ENCODE measurements around the gene NEDD4.

NEDD4 gene

GRCh38 chr15:55965091-55965490 lies 28.3 kb downstream of the NEDD4 start:
- Histone ChIP-seq H4K8ac (ENCODE audit: low read length) (no peak overlapping the region), H2AFZ (ENCODE audit: low read depth, low read length) (no peak overlapping the region), H3K27me3 (ENCODE audit: control insufficient read depth in 1 of 2, insufficient read depth in 1 of 2, low read length in 2 of 2) (no peaks in the 10 kb centered on the region), H2BK120ac (ENCODE audit: low read depth, low read length) (no peak overlapping the region), H2BK15ac (ENCODE audit: low read depth, poor library complexity, severe bottlenecking) (no peak overlapping the region), H3K4ac (ENCODE audit: low read depth in 1 of 2, low read length in 2 of 2) (no peak overlapping the region), H3K23ac (ENCODE audit: low read length in 2 of 2) (no peak overlapping the region), H4K91ac (ENCODE audit: low read length) (no peak overlapping the region), H3K79me1 (replicated peaks; ENCODE audit: low read length, poor library complexity, severe bottlenecking) (peaks cover 17% of the 10 kb centered on the region), H3K9me3 (ENCODE audit: control insufficient read depth, low read length) (no peaks in the 10 kb centered on the region), H3K14ac (ENCODE audit: low read length in 2 of 2) (no peak overlapping the region), H2BK12ac (ENCODE audit: low read length in 2 of 2) (no peak overlapping the region), H3K27ac (ENCODE audit: low read length, poor library complexity, severe bottlenecking) (no peak overlapping the region), H3K36me3 (ENCODE audit: control insufficient read depth in 1 of 2, insufficient read depth in 2 of 2, low read depth in 1 of 2, low read length in 2 of 2) (peaks cover 0 to 18% of the 10 kb centered on the region in 2 experiments), H3K4me2 (ENCODE audit: low read length, poor library complexity, severe bottlenecking) (no peak overlapping the region), H3K9ac (ENCODE audit: low read length) (no peak overlapping the region), H2AK5ac (ENCODE audit: low read length, severe bottlenecking) (no peak overlapping the region), H3K18ac (ENCODE audit: low read depth in 1 of 2, low read length in 2 of 2) (no peak overlapping the region), H3K4me3 (ENCODE audit: insufficient read depth in 1 of 2, low read depth in 1 of 2, low read length in 2 of 2) (no peak overlapping the region), H2BK5ac (ENCODE audit: low read depth, low read length, poor library complexity, severe bottlenecking) (no peak overlapping the region), H3K4me1 (ENCODE audit: control insufficient read depth, insufficient read depth, low read depth, low read length) (no peaks in the 10 kb centered on the region)
- WGBS, result 89% methylated on average over 3 of the region's 3 CpGs
- DNase-seq, result no peak

- 92% methylated on average over 2 of the region's 2 CpGs for WGBS
- H3K9me3 ChIP-seq (ENCODE audit: control insufficient read depth, low read length), result no peaks in the 10 kb centered on the region
- H3K4me3 ChIP-seq (ENCODE audit: insufficient read depth in 1 of 2, low read depth in 1 of 2, low read length in 2 of 2), result no peak overlapping the region
- H3K36me3 ChIP-seq (ENCODE audit: control insufficient read depth in 1 of 2, insufficient read depth in 2 of 2, low read depth in 1 of 2, low read length in 2 of 2), result peaks cover 0 to 19% of the 10 kb centered on the region in 2 experiments
- no peak overlapping the region for H3K4me2 ChIP-seq (ENCODE audit: low read length, poor library complexity, severe bottlenecking)
- H4K8ac ChIP-seq (ENCODE audit: low read length), result no peak overlapping the region
- H3K79me1 ChIP-seq (replicated peaks; ENCODE audit: low read length, poor library complexity, severe bottlenecking), result no peaks in the 10 kb centered on the region
- H3K14ac ChIP-seq (ENCODE audit: low read length in 2 of 2), result no peak overlapping the region
- no peak overlapping the region for H2AK5ac ChIP-seq (ENCODE audit: low read length, severe bottlenecking)
- no peak overlapping the region for H4K91ac ChIP-seq (ENCODE audit: low read length)
- H3K4ac ChIP-seq (ENCODE audit: low read depth in 1 of 2, low read length in 2 of 2), result no peak overlapping the region
- H3K27me3 ChIP-seq (ENCODE audit: control insufficient read depth in 1 of 2, insufficient read depth in 1 of 2, low read length in 2 of 2), result no peaks in the 10 kb centered on the region
- no peak overlapping the region for H3K27ac ChIP-seq (ENCODE audit: low read length, poor library complexity, severe bottlenecking)
- no peaks in the 10 kb centered on the region for H3K4me1 ChIP-seq (ENCODE audit: control insufficient read depth, insufficient read depth, low read depth, low read length)
- no peak for DNase-seq
- no peak overlapping the region for H2BK15ac ChIP-seq (ENCODE audit: low read depth, poor library complexity, severe bottlenecking)
- no peak overlapping the region for H3K18ac ChIP-seq (ENCODE audit: low read depth in 1 of 2, low read length in 2 of 2)
- no peak overlapping the region for H2AFZ ChIP-seq (ENCODE audit: low read depth, low read length)
- no peak overlapping the region for H2BK120ac ChIP-seq (ENCODE audit: low read depth, low read length)
- no peak overlapping the region for H2BK12ac ChIP-seq (ENCODE audit: low read length in 2 of 2)
- H3K23ac ChIP-seq (ENCODE audit: low read length in 2 of 2), result no peak overlapping the region
- no peak overlapping the region for H3K9ac ChIP-seq (ENCODE audit: low read length)
- no peak overlapping the region for H2BK5ac ChIP-seq (ENCODE audit: low read depth, low read length, poor library complexity, severe bottlenecking)
These were observed 32.5 kb downstream of the NEDD4 start for GRCh38 chr15:55960946-55961345.

- H3K4me1 ChIP-seq (ENCODE audit: control insufficient read depth, insufficient read depth, low read depth, low read length), result peaks cover 2% of the 10 kb centered on the region
- no peak overlapping the region for H3K23ac ChIP-seq (ENCODE audit: low read length in 2 of 2)
- no peak overlapping the region for H4K8ac ChIP-seq (ENCODE audit: low read length)
- H2BK15ac ChIP-seq (ENCODE audit: low read depth, poor library complexity, severe bottlenecking), result no peak overlapping the region
- H3K9ac ChIP-seq (ENCODE audit: low read length), result no peak overlapping the region
- no peak overlapping the region for H2BK5ac ChIP-seq (ENCODE audit: low read depth, low read length, poor library complexity, severe bottlenecking)
- H4K91ac ChIP-seq (ENCODE audit: low read length), result no peak overlapping the region
- H3K27me3 ChIP-seq (ENCODE audit: control insufficient read depth in 1 of 2, insufficient read depth in 1 of 2, low read length in 2 of 2), result no peaks in the 10 kb centered on the region
- no peak overlapping the region for H3K14ac ChIP-seq (ENCODE audit: low read length in 2 of 2)
- WGBS, result 83% methylated on average over 4 of the region's 4 CpGs
- H2BK12ac ChIP-seq (ENCODE audit: low read length in 2 of 2), result no peak overlapping the region
- H3K9me3 ChIP-seq (ENCODE audit: control insufficient read depth, low read length), result no peaks in the 10 kb centered on the region
- H2AFZ ChIP-seq (ENCODE audit: low read depth, low read length), result no peak overlapping the region
- H3K27ac ChIP-seq (ENCODE audit: low read length, poor library complexity, severe bottlenecking), result no peak overlapping the region
- H2BK120ac ChIP-seq (ENCODE audit: low read depth, low read length), result no peak overlapping the region
- H3K36me3 ChIP-seq (ENCODE audit: control insufficient read depth in 1 of 2, insufficient read depth in 2 of 2, low read depth in 1 of 2, low read length in 2 of 2), result peaks cover 0 to 12% of the 10 kb centered on the region in 2 experiments
- peaks cover 2% of the 10 kb centered on the region for H3K79me1 ChIP-seq (replicated peaks; ENCODE audit: low read length, poor library complexity, severe bottlenecking)
- H3K4me3 ChIP-seq (ENCODE audit: insufficient read depth in 1 of 2, low read depth in 1 of 2, low read length in 2 of 2), result no peak overlapping the region
- H2AK5ac ChIP-seq (ENCODE audit: low read length, severe bottlenecking), result no peak overlapping the region
- no peak overlapping the region for H3K18ac ChIP-seq (ENCODE audit: low read depth in 1 of 2, low read length in 2 of 2)
- no peak overlapping the region for H3K4ac ChIP-seq (ENCODE audit: low read depth in 1 of 2, low read length in 2 of 2)
- no peak overlapping the region for H3K4me2 ChIP-seq (ENCODE audit: low read length, poor library complexity, severe bottlenecking)
- no peak for DNase-seq
These were observed 33.5 kb downstream of the NEDD4 start for GRCh38 chr15:55959744-55960447.

GRCh38 chr15:55958349-55958748 lies 35.1 kb downstream of the NEDD4 start:
- H3K4me3 ChIP-seq (ENCODE audit: insufficient read depth in 1 of 2, low read depth in 1 of 2, low read length in 2 of 2), result no peak overlapping the region
- H3K9me3 ChIP-seq (ENCODE audit: control insufficient read depth, low read length), result no peaks in the 10 kb centered on the region
- no peak overlapping the region for H3K4ac ChIP-seq (ENCODE audit: low read depth in 1 of 2, low read length in 2 of 2)
- H3K18ac ChIP-seq (ENCODE audit: low read depth in 1 of 2, low read length in 2 of 2), result no peak overlapping the region
- no peak overlapping the region for H3K9ac ChIP-seq (ENCODE audit: low read length)
- H3K79me1 ChIP-seq (replicated peaks; ENCODE audit: low read length, poor library complexity, severe bottlenecking), result peaks cover 3% of the 10 kb centered on the region
- WGBS, result no CpG with 5 or more reads among the region's 1 CpG
- H2AFZ ChIP-seq (ENCODE audit: low read depth, low read length), result no peak overlapping the region
- H3K23ac ChIP-seq (ENCODE audit: low read length in 2 of 2), result no peak overlapping the region
- no peak overlapping the region for H2BK5ac ChIP-seq (ENCODE audit: low read depth, low read length, poor library complexity, severe bottlenecking)
- H3K14ac ChIP-seq (ENCODE audit: low read length in 2 of 2), result no peak overlapping the region
- DNase-seq, result no peak
- no peak overlapping the region for H2BK15ac ChIP-seq (ENCODE audit: low read depth, poor library complexity, severe bottlenecking)
- no peak overlapping the region for H4K91ac ChIP-seq (ENCODE audit: low read length)
- H3K36me3 ChIP-seq (ENCODE audit: control insufficient read depth in 1 of 2, insufficient read depth in 2 of 2, low read depth in 1 of 2, low read length in 2 of 2), result peaks cover 0 to 9% of the 10 kb centered on the region in 2 experiments
- no peak overlapping the region for H3K4me2 ChIP-seq (ENCODE audit: low read length, poor library complexity, severe bottlenecking)
- no peak overlapping the region for H2BK120ac ChIP-seq (ENCODE audit: low read depth, low read length)
- H2AK5ac ChIP-seq (ENCODE audit: low read length, severe bottlenecking), result no peak overlapping the region
- H3K27ac ChIP-seq (ENCODE audit: low read length, poor library complexity, severe bottlenecking), result no peak overlapping the region
- no peak overlapping the region for H2BK12ac ChIP-seq (ENCODE audit: low read length in 2 of 2)
- H3K27me3 ChIP-seq (ENCODE audit: control insufficient read depth in 1 of 2, insufficient read depth in 1 of 2, low read length in 2 of 2), result no peaks in the 10 kb centered on the region
- no peak overlapping the region for H4K8ac ChIP-seq (ENCODE audit: low read length)
- peaks cover 4% of the 10 kb centered on the region for H3K4me1 ChIP-seq (ENCODE audit: control insufficient read depth, insufficient read depth, low read depth, low read length)

Measured in mesenchymal stem cell (in vitro differentiated cells and primary cell).